NCI-H2081 (cell line): Measurements from ENCODE around the gene STT3A.
"Not testable (repeated sequence)": the region's sequence is repeated elsewhere in the genome, so short reads cannot be mapped to it uniquely, and the experiment has no call there.

Source experiments
- DNase-seq, 2 experiments: peaks; one replicate each; lab custom pipeline; 2025; lab: John Stamatoyannopoulos, UW

Gene STT3A

DNA sequence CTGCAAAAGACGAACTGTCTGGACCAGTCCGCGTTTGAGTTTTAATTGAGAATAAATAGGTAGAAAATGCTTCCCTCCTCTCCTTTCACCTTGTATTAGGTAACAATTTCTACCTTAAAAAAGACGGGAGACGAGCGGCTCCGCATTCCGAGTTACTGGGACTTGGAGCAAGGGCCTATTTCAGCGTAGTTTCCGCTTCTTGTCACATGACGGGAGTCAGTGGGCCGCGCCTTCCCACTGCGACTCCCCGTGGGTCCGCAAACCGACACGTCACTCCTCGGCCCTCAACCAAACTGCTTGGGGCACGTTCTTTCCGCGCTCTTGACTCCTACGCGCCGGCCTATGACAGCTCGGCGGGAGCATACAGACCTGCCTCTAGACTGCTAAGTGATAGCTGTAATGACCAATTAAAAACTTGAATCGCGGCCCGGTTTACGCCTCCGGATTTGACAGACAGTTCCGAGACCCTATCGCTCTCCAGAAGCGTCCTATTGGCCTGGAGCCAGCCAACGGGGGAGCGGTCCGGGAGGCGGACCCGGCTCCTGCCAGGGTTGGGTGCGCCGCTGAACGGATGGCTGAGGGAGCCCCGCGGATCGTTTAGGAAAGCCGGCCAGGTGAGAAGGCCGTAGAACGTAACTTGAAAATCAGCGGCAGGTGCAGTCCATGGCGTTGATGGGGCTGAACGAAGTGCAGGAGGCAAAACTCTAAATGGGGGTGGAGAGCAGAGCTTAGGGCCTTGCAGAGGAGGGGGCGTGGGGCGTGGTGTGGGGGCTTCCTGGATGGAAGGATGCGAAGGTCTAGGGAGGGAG lies at the start of gene STT3A:
Gene STT3A (plus strand): TSS at position 548 of the 809 bp plus-strand sequence. CDS start 3,064 bp downstream, outside the sequence.
- DNase-seq: peak; percentile 100

DNA sequence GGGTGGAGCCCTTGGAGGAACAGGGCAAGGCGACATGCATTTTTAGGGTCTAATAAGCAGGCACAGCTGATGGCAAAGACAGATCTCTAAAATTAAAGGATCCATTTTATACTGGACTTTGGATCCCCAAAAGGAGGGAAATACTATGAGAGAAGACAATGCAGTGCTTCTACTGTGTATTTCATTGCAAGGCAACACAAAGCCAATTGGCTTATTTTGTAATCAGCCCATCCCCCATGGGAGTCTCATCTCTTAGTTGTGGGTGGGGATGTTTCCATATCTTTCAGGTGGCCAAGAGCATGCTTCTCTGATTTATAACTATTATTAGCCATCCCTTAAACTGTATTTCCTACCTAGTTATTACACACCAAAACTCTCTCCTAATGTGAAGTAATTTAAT lies 41.9 kb upstream of the STT3A start:
- DNase-seq: no peak

DNA sequence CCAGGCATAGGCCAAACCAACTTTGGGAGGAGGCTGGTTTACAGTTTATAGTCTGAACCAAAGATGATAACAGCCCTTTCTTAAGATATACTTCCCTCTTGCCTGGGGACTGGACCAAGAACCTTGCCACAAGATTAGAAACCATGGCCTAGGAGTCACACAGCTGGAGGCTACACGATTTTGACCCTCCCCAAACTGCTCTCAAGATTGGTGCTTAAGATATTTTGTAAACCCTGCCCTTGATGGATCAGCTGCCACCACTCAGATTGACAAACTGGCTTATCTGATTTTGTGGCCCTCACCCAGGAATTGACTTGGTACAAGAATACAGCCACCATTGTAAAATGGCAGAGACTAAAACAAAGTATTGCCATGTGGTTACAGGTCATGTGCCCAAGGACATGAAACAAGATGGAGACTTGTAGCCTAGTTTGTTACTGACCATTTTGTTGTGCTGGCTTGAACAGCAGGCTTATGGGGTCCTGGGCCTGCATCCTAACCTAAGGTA lies 40.8 kb upstream of the STT3A start:
- DNase-seq: no peak

DNA sequence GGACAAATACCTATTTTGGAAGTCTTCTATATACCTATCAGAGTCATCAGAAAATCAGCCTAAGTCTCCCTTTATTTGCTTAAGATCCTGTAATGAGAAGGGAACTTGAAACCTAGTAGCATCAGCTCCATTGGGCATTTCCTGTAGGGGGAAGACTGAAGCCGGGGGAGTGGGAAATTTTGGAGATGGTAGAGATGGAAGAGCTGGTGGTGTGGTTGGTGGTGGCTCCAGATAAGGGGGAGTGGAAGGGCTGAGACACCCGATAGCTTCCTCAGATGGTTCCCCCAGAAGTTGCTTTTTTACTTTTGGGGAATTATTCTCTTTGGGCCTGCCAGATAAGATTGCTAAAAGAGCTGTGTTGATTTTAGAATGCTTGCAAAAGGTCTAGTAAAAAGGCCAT lies 39.7 kb upstream of the STT3A start:
- DNase-seq: no peak

DNA sequence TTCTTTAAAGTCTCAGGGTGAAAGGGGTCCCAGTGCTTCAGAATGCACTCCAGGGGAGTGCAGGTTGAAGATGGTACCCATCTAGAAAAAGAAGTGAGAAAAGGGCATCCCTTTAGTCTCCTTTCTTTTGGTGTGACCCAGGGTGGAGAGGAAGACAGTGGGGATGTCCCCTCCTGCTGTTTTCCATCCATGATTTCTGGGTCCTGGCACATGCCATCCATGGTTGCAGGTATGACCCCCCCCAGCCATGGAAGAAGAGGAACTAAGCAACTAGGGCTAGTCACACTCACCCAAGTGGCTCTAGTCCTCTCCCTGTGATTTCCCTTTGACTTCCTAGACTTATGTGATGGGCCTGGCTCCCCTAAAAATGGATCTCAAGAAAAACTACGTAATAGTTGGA lies 39.3 kb upstream of the STT3A start:
- DNase-seq: no peak

DNA sequence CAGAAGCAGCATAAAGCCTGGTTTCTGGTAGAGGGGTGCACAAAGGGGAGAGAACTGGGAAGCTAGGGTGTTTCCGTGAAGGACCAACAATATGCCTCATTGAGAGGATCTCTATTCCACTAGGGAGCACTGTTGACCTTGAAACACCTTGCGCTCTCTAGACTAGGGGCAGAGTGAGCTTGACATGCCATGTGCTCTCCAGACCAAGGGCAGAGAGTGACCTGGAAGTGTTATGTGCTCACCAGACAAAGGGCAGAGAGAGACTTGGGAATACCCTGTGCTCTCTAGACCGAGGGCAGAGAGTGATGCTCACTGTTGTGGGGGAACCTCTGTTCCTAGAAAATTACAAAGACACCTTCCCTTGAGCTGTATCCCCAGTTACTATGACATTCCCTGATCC lies 38.6 kb upstream of the STT3A start:
- no peak for DNase-seq

DNA sequence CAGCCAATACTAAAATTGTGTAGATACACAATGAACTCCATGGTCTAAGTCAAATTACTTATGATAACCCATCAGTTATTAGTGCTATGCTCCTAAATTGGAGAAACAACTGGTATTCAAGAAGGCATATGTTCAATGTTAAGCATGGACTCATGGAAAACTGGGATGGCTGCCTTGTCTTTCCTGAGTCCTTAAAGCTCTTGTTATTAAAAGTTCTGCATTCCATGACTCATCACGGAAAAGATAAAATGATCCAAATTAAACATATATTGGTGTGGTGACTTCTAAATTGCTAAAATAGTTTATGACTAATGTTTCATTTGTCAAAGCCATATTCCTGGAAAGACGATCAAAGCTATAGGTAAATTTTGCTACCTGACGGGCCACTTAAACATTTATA lies 32.8 kb upstream of the STT3A start:
- DNase-seq: no peak

DNA sequence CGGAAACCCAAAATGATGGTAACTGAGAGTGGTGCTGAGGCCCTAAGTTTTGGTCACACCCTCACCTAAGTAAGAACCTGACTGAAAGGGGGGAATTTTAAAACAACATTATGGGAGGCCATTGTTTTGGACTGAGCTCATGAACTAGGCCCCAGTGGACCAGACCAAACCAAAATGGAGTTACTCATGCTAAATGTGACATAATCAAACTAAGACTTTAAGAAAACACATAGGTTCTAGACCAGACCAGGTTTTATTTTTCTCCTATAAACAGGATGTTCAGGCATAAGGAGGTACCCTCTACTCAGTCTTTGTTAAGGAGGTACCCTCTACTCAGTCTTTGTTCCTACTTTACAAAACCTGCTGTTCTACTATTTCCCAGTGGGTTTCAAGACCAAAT lies 30.7 kb upstream of the STT3A start:
- DNase-seq: no peak

DNA sequence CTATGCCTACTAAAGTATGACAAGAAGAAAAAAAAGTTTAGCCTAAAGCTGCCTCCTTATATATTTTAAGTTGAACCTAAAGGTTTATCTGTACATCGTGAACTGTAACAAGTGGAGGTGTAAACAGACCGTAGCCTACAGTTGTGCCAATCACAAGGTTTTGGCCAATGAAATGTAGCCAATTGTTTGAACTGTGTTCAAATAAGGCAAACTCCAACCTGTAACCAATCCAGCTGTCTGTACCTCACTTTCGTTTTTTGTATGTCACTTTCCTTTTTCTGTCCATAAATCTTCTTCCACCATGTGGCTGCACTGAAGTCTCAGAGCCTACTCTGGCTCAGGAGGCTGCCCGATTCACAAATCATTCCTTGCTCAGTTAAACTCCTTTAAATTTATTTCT lies 30.2 kb upstream of the STT3A start:
- DNase-seq: no peak

DNA sequence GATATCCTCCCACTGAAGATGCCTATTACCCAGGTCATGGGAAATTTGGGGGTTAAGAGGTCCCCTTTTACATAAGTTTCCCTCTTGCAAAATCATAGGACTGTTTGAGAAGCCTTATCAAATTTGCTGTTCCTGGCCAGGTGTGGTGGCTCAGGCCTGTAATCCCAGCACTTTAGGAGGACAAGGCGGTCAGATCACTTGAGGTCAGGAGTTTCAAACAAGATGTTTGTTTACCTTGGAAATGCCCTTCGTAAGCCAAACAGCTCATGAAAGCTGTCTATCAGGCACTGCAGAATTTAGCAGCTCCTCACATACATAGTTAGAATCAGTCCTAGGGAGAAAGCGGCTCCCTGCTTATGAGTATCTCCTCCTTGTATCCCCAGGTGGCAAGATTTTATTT lies 28.3 kb upstream of the STT3A start:
- no peak for DNase-seq

DNA sequence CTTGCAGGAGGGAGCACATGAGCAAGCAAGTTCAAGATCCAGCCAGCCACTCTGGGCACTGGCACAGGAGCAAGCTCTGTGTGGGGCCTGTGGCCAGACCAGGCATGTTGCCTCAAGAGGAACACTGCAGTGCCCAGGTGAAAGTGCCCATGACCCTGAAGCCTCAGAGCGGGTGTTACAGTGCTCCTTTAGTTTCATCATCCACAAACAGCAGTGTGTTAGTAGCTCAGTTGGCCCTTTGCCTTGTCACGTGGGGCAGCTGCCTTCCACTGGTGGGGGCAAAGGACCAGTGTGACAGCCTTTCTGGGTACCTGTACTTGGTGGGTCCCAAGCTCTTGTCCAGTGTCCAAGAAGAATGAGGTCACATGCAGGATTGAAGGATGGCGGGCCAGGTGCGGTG lies 26.4 kb upstream of the STT3A start:
- no peak for DNase-seq

DNA sequence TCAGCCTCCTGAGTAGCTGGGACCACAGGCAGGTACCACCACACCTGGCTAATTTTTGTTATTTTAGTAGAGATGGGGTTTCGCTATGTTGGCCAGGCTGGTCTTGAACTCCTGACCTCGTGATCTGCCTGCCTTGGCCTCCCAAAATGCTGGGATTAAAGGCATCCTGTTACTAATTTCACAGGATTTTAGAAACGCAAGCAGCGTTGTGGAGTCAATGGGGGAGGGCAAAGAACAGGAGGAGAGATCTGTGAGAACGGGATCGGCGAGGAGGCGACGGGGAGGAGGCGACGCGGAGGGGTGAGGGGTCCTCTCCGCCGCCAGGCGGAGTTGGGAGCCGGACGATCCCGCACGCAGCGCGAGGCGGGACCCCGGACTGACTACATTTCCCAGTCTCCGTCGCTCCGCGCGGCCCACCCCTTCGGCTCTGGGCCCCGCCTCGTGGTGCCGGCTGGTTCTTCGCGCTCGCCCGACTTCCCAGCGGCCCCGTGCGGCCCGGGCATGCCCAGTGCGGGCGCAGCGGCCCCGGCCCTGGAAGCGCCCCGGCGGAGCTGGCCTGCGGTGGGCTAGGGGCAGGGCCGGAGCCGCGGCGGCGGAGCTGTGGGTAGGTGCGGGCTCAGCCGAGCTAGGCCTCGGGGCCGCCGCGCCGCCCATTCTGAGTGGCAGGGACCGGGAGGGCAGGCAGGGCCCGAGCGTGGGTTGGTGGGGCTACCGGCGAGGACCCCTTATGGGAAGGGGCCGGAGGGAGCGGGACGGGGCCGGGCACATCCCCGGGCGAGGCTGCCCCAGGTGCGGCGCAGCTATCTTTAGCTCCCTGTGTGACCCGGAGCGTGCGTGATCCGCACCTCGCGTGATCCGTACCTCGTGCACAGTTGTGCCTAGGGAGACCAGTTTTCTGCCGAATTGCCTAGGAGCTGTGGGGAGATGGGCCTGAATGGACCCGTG lies 23.4 kb upstream of the STT3A start, which contains the start of gene EI24:
Gene EI24 (plus strand): TSS at position 508 of the 945 bp plus-strand sequence. CDS start 3,051 bp downstream, outside the sequence.
- peak; percentile 92 to 94 for DNase-seq

DNA sequence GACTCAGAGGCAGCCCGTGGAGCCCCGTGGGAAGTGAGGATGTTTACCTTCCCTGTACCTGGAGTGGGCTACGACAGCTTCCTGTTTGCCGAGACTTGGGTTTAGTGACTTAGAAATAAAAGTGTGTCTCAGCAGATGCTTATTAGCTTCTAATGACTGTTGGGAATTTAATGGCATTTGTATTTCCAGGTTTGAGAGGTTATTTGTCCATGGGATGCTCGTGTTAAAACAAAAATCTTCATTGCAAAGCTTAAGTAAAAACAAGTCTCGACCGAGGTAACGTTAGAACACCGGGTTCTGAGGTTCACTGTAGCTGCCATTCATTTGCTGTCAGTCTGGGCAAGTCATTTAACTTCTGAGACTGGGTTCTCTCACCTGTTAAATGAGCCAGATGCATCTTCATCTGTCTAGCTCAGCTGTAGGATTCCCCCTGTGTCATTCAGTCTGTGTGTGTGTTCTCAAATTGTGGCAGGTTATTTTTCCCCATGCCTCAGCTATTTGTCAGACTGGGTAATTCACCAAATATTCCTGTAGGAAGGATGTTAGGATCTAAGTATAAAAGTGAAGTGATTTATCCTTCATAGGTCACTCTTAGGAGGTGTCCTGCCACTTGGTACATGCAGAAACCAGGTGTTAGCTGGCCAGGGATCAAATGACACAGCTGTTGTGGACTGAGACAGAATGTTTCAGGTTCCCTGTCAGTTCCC lies 22.6 kb upstream of the STT3A start:
- DNase-seq: no peak

DNA sequence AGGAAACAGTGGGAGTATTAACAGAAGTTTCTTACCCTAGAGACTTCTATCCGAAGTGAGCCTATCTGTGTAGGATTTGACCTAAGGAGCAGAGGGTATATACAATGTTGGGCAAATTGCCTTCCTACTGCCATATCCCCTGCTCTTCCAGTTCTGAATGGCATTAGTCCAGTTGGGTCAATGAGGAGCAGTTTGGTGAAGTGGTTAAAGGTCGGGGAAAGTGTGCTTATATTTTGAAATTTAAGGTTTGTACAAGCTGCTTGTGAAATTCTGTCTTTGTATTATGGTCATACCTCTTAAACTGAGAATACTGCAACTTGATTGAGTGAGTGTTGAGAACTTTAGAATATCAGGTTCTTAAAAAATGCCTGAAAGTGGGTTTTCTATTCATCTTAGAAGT lies 21.7 kb upstream of the STT3A start:
- no peak for DNase-seq

DNA sequence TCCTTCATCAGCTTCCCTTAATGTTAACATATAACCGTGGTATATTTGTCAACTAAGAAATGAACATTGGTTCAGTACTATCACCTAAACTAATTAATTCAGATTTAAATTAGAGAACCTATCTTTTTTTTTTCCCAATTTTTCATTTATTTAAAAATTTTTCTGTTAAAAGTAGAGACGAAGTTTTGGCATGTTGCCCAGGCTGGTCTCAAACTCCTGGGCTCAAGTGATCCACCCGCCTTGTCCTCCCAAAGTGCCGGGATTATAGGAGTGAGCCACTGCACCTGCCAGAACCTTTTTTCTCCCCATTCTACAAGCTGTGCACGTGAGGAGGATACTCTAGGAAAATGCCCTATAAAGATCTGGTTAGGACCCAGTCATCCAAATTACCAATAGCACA lies 19.7 kb upstream of the STT3A start:
- no peak for DNase-seq

DNA sequence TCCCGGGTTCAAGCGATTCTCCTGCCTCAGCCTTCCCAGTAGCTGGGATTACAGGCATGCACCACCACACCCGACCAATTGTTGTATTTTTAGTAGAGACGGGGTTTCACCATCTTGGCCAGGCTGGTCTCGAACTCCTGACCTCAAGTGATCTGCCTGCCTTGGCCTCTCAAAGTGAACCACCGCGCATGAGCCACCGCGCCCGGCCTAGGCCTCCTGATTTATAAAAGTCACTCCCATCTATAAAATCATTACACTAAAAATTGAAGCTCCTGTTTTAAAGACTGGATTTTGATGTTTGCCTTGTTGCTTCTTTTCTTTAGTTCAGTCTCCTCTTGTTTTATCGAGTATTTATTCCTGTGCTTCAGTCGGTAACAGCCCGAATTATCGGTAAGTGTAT lies 15.5 kb upstream of the STT3A start:
- not testable (repeated sequence) for DNase-seq

DNA sequence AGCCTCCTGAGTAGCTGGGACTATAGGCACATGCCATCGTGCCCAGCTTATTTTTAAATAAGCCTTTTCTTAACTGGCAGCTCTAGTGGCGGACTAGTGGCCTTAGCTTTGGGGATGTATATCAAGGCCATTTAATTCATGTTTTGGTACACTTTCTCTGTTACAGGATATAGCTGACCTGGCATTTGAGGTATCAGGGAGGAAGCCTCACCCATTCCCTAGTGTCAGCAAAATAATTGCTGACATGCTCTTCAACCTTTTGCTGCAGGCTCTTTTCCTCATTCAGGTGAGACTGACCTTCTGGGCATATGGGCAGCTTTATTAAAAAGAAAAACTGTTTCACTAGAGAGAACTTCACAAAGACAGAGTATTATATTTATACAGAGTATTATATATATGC lies 13.9 kb upstream of the STT3A start:
- no peak for DNase-seq

DNA sequence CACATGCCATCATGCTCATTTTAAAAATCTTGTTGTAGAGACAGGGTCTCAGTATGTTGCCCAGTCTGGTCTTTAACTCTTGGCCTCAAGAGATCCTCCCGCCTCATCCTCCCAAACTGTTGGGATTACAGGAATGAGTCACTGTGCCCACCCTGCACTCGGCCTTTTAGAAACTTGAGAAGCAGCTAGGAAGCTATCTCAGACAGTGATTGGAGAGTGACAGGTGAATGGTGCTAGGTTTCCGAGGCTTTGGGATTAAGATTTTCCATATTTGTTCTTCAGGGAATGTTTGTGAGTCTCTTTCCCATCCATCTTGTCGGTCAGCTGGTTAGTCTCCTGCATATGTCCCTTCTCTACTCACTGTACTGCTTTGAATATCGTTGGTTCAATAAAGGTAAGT lies 12.8 kb upstream of the STT3A start:
- no peak for DNase-seq

DNA sequence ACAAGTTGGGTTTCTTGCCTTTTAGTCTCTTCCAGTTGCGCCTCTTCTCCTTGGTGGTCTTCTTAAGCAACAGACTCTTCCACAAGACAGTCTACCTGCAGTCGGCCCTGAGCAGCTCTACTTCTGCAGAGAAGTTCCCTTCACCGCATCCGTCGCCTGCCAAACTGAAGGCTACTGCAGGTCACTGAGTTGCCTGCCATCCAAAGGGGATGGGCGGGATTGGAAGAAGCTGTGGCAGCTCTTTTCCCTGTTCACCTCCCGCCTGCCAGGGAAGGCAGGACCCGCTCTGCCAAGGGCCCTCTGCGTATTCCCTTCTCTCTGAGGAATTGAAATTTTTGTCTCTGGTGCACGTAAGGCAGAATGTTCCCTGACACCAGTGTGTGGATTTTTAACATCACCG lies 9.2 kb upstream of the STT3A start:
- no peak for DNase-seq

DNA sequence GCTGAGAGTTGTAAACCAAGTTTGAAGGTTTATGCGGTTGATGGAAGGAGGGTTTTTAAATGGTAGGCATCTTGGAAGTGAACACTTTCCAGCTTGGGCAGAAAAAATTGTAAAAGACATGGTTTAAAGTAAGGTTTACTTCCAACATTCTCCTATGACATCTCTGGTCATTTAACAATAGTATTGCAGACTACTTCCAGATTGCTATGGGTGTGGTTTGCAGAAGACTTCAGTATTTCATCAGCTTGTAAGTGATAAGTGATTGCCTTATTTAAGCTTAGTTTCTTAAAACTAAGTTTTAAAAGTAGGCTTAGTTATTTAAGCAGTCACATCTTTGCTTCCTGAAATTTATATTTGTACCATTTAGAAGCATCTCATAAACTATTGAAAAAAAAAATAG lies 7.2 kb upstream of the STT3A start:
- DNase-seq: no peak

DNA sequence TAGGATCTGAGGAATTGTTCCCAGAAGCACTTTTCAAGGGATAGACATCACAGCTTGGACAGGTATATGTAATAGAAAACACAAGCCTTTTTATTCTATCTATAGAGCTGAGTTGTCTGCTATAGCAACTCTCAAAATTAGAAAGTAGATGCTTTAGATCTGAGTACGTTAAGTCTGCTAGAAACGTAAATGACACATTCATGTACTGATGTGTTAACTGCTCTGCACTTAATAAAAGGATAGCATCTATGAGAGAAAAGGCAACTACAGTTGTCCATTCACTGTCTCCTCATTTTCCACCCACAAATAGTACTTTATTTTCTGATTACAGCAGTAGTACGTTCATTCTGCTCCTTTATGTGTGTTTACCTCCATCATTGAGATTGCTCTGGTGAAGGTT lies 6.0 kb upstream of the STT3A start:
- DNase-seq: no peak

DNA sequence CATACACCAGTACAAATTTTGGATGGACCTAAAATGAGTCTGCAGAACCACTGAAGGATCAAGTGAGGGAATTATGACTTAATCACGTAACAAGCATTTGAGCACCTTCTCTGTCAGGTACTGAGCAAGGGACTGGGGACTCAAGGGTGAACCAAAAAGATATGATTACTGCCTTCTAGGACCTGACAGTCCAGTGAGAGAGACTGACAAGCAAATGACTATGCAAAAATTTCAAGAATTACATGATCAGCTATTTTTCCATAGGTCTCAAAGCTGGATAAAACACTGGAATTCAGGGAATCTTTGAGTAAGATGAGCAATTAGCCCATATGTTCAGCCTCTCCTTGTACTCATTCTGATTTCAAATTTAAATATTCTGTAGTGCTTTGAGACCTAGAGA lies 5.2 kb upstream of the STT3A start:
- no peak for DNase-seq
